ENCODE data around the gene NFIA. TPM values are rescaled to one million over a fixed set of nuclear protein-coding genes. Genes with fewer than 3 reads are reported as not detected.
A peak's percentile ranks its signal among the peaks of the same experiment; 100 is the strongest.

NFIA gene
- total and polyA plus RNA-seq, 5 donors = 15.9 to 127 (median 108) TPM

DNA sequence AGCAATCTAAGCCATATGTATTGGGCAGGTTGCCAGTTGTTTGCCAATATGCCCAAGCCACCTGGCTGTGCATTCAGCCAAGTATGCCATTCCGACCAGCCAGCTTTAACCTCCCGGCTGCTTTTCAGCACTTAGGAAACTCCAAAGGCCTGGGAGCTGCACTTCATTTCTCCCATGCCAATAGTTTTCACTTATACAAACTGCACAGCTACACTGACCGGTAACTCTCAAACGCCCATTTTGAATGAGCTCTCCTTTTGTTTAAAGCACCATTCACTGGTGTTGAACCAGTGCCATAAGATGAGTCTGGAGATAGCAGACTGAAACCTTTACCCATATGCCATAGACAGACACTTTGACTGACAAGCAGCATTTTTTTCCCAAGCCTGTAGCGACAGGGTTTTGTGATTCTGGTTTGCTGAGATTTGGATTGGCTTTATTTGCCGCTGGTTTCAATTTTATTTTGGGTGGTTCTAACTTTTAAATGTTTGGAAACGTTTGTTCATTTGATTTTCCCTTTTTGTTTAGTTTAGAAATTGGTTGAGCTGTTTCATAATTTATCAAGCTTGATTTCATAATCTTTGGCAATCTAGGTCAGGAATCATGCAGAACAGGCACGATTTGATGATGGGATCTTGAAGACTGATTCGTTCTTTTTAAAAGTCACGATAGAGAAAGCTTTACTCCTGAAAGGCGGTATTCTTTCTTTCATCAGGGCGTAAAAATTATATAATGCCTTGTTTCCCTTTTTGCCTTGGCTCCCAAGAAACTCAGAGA is 144.6 kb downstream of the NFIA start:
- Histone ChIP-seq H3K4me3 (ENCODE audit: low read length) (peak overlapping the region; percentile 22), H3K4me1 (ENCODE audit: control insufficient read depth, insufficient read depth, low read length) (peaks cover 6% of the 10 kb centered on the region), H3K27ac (ENCODE audit: low read length) (peak overlapping the region; percentile 64)

DNA sequence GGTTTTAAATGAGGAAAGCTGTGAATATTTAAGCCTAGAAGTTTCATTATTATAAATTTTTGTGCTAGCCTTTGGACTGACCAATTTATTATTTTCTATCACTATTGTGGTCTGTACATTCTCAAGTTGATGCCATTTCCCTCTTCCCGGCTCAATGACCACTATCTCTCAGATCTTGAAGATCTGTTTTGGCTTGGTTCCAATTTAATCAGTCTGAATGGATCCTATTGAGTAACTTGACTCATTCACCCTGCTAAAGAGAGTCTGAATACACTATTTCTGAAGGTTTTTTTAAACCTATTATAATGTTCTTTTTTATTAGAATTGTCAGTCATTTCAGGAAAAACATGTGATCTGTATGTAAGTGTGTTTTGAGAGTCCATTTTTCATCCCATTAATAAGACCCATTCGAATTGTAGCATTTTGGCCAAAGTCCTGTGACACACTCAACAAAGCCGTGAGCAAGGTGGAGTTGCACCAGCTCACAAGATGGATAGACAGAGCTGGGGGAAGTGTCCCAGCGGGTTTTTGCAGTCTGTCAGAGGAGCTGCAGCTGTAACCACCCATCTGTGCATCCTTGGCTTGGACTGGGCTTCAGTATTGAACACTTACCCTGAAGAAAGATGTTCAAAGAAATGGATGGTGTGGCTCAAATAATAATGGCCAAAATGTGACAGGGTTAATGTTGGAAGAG is 145.6 kb downstream of the NFIA start:
- H3K4me1 ChIP-seq (ENCODE audit: control insufficient read depth, insufficient read depth, low read length) = peaks cover 6% of the 10 kb centered on the region

More for the DNA sequence above, 144.6 kb downstream of the NFIA start:
- ATAC-seq = peak in 1 of 2 donors; percentile 18
- H3K27me3 ChIP-seq (ENCODE audit: control insufficient read depth, insufficient read depth) = no peaks in the 10 kb centered on the region
- no peak for DNase-seq
- intact Hi-C loops (cut with DNase I) = no loop called here
- no peaks in the 10 kb centered on the region for H3K9me3 ChIP-seq (ENCODE audit: control insufficient read depth, low read length)
- WGBS = 68% methylated on average over 12 of the region's 12 CpGs

DNA sequence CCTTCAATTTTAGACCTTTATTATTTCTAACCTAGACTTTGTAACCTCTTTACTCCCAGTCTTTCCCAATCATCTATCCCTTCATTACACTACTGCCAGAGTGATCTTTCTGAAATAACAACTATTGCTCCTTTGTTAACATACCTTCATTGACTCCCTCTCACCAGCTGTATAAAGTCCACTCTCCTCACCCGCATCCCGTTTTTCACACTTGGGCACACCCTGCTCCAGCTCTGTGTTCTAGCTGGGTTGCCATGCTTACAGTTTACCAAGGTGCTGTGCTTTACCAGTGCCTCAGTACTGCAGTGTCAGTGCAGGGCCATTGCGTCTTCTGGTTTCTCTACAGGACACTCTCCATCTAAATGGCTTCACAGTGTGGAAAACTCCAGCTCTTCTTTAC is 148.2 kb downstream of the NFIA start:
- ATAC-seq (peak in 1 of 2 donors; percentile 43), DNase-seq (no peak)
- WGBS = 64% methylated on average over 3 of the region's 3 CpGs
- no peaks in the 10 kb centered on the region for H3K27me3 ChIP-seq (ENCODE audit: control insufficient read depth, insufficient read depth)
- H3K4me3 ChIP-seq (ENCODE audit: low read length) = no peak overlapping the region
- H3K27ac ChIP-seq (ENCODE audit: low read length) = no peak overlapping the region
- peaks cover 9% of the 10 kb centered on the region for H3K4me1 ChIP-seq (ENCODE audit: control insufficient read depth, insufficient read depth, low read length)
- intact Hi-C loops (cut with DNase I) = loop anchor here in 1 of 4 donors (10.0 kb wide), 1 partner anchor 46 kb away; no protein-coding TSS in a partner anchor
- H3K9me3 ChIP-seq (ENCODE audit: control insufficient read depth, low read length) = no peaks in the 10 kb centered on the region

More for the DNA sequence above, 145.6 kb downstream of the NFIA start:
- ATAC-seq (no peak), DNase-seq (no peak)
- intact Hi-C loops (cut with DNase I) = no loop called here
- H3K27ac ChIP-seq (ENCODE audit: low read length) = no peak overlapping the region
- 84% methylated on average over 4 of the region's 4 CpGs for WGBS
- H3K27me3 ChIP-seq (ENCODE audit: control insufficient read depth, insufficient read depth) = no peaks in the 10 kb centered on the region
- no peaks in the 10 kb centered on the region for H3K9me3 ChIP-seq (ENCODE audit: control insufficient read depth, low read length)
- H3K4me3 ChIP-seq (ENCODE audit: low read length) = no peak overlapping the region

DNA sequence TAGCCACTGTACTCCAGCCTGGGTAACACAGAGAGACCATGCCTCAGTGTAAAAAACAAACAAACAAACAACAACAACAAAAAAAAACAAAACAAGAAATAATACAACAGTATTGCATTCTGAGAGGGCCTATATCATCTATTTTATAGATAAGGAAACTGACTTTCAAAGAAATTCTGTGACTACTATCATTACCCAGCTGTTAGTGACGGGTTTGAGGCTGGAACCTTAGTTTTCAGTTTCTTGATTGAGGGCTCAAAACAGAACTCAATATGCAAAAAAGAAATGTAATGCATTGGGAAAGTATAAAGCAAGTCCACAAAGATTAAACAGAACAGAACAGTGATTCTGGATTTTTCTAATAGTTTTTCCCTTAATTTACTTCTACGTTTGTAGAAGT is 149.4 kb downstream of the NFIA start:
- H3K4me1 ChIP-seq (ENCODE audit: control insufficient read depth, insufficient read depth, low read length) = peaks cover 7% of the 10 kb centered on the region
- intact Hi-C loops (cut with DNase I) = loop anchor here in 1 of 4 donors (10.0 kb wide), 1 partner anchor 47 kb away; no protein-coding TSS in a partner anchor
- H3K27me3 ChIP-seq (ENCODE audit: control insufficient read depth, insufficient read depth) = no peaks in the 10 kb centered on the region
- no peak for DNase-seq
- no peaks in the 10 kb centered on the region for H3K9me3 ChIP-seq (ENCODE audit: control insufficient read depth, low read length)
- H3K4me3 ChIP-seq (ENCODE audit: low read length) = no peak overlapping the region
- 89% methylated on average over 2 of the region's 2 CpGs for WGBS
- no peak overlapping the region for H3K27ac ChIP-seq (ENCODE audit: low read length)
- no peak for ATAC-seq

DNA sequence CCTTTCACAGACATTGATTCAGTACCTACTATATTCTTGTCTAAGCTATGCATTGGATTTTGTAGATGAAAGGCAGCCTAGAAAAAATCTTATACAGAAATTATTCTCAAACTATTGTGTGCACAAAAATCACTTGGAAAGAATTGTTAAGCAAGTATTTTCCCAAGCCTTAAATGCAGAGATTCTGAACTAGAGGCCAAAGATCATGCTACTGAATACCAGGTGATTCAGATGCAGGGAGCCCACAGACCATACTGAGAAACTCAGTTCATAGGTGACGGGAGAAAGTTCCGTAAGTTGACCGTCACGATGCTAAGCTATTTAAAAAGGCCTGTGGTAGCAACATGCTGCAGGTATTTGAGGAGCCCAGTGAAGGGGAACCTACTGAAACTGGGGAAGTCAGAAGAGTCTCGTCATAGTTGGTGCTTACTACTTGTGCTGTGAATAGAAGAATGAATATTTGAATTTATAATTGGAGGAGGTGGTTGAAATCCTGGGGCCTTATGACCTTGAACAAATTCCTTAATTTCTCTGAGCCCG is 150.8 kb downstream of the NFIA start:
- Histone ChIP-seq H3K4me3 (ENCODE audit: low read length) (no peak overlapping the region), H3K27ac (ENCODE audit: low read length) (no peak overlapping the region), H3K4me1 (ENCODE audit: control insufficient read depth, insufficient read depth, low read length) (peaks cover 5% of the 10 kb centered on the region), H3K27me3 (ENCODE audit: control insufficient read depth, insufficient read depth) (no peaks in the 10 kb centered on the region), H3K9me3 (ENCODE audit: control insufficient read depth, low read length) (no peaks in the 10 kb centered on the region)
- DNase-seq (no peak), ATAC-seq (no peak)
- intact Hi-C loops (cut with DNase I) = loop anchor here in 1 of 4 donors (10.0 kb wide), 1 partner anchor 48 kb away; no protein-coding TSS in a partner anchor
- WGBS = 90% methylated on average over 6 of the region's 6 CpGs

DNA sequence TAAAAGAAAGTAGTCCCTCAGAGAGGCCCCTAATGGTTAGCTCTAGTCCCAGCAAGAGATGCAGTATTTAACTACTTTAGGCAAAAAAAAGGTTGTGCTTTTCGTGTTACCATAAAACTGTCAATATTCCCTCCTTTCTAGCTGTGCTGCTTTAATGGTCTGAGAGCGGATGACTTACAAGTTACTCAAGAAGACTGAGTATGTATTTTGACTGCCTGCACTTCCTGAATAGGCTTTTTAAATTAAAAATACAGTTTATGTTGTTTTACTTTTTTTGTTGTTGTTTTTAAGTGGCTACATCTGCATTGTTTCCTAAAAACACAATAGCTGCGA is 152.2 kb downstream of the NFIA start:
- no peaks in the 10 kb centered on the region for H3K9me3 ChIP-seq (ENCODE audit: control insufficient read depth, low read length)
- H3K27ac ChIP-seq (ENCODE audit: low read length) = no peak overlapping the region
- intact Hi-C loops (cut with DNase I) = loop anchor here in 1 of 4 donors (10.0 kb wide), 1 partner anchor 50 kb away; no protein-coding TSS in a partner anchor
- H3K4me1 ChIP-seq (ENCODE audit: control insufficient read depth, insufficient read depth, low read length) = peaks cover 8% of the 10 kb centered on the region
- H3K27me3 ChIP-seq (ENCODE audit: control insufficient read depth, insufficient read depth) = no peaks in the 10 kb centered on the region
- DNase-seq (no peak), ATAC-seq (no peak)
- no peak overlapping the region for H3K4me3 ChIP-seq (ENCODE audit: low read length)
- WGBS = 85% methylated on average over 3 of the region's 3 CpGs

DNA sequence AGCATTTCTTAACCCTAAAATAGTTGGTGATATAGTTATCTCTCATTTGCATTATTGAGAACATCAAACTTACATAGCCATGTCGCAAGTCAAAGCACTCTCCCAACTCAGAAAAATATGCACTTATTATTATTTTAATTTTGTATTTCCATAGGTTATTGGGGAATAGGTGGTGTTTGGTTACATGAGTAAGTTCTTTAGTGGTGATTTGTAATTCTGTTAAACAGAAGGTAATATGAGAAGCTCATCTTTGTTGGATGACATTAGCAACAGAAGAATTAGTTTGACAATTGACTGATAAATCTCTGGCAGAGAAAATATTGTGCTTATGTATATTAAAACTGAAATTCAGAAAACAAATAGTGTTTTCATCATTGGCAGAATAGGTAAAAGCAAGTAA is 154.8 kb downstream of the NFIA start:
- H3K4me1 ChIP-seq (ENCODE audit: control insufficient read depth, insufficient read depth, low read length) = peaks cover 8% of the 10 kb centered on the region
- DNase-seq (no peak), ATAC-seq (no peak)
- no peak overlapping the region for H3K27ac ChIP-seq (ENCODE audit: low read length)
- no peak overlapping the region for H3K4me3 ChIP-seq (ENCODE audit: low read length)
- WGBS = 96% methylated on average over 1 of the region's 1 CpG
- H3K9me3 ChIP-seq (ENCODE audit: control insufficient read depth, low read length) = no peaks in the 10 kb centered on the region
- no peaks in the 10 kb centered on the region for H3K27me3 ChIP-seq (ENCODE audit: control insufficient read depth, insufficient read depth)
- intact Hi-C loops (cut with DNase I) = loop anchor here in 1 of 4 donors (10.0 kb wide), 1 partner anchor 52 kb away; no protein-coding TSS in a partner anchor

DNA sequence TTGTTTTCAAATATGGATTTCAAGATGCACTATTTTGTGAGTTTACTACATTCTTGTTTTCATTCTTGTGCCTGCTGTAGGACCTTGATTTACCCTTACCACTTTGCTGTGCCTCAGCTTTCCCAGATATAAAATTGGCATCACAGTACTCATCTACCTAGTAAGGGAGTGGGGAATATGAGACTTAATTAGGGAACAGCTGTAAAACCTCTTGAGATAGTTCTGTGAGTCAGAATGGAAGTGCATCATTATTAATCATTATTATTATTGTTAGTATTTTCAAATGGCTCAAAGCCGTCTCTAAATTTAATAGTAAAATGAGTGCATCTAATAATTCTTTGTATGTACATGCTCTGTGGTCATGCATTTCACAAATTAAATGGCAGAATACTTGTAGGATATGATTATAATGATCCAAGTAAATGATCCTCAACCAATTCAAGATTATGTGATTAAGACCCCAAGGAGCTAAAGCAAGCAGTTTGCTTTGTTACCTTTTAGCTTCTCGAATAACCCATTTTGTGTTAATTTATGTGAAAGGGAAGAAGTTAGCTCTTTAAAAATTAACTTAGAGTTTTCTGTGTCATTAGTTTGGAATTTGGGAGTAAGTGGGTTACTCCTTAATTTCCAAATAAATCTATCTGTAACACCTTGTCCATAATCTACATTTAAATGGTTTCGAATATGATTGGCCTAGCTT is 155.4 kb downstream of the NFIA start:
- no peak overlapping the region for H3K4me3 ChIP-seq (ENCODE audit: low read length)
- WGBS = 93% methylated on average over 3 of the region's 3 CpGs

DNA sequence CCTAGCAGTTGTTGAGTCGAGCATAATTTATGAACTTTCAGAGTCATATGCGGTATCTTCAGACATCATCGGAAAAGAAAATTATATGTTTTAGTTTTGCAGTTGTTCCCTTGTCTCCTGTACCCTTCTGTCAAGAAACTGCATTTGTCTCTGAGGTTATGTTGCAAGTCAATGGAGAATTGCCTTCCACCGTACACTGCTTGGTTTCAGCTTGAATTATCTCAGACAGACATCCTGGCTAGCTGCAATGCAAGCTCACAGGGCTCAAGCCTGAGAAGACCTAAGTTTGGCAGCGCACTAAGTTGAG is 156.0 kb downstream of the NFIA start:
- WGBS = 85% methylated on average over 5 of the region's 5 CpGs
- H3K9me3 ChIP-seq (ENCODE audit: control insufficient read depth, low read length) = no peaks in the 10 kb centered on the region
- intact Hi-C loops (cut with DNase I) = loop anchor here in 1 of 4 donors (10.0 kb wide), 1 partner anchor 54 kb away; no protein-coding TSS in a partner anchor
- H3K27ac ChIP-seq (ENCODE audit: low read length) = peak overlapping the region; percentile 38
- no peaks in the 10 kb centered on the region for H3K27me3 ChIP-seq (ENCODE audit: control insufficient read depth, insufficient read depth)
- no peak overlapping the region for H3K4me3 ChIP-seq (ENCODE audit: low read length)
- DNase-seq (no peak), ATAC-seq (peak in 1 of 2 donors; percentile 28)
- H3K4me1 ChIP-seq (ENCODE audit: control insufficient read depth, insufficient read depth, low read length) = peaks cover 6% of the 10 kb centered on the region

More for the DNA sequence above, 155.4 kb downstream of the NFIA start:
- no peaks in the 10 kb centered on the region for H3K27me3 ChIP-seq (ENCODE audit: control insufficient read depth, insufficient read depth)
- intact Hi-C loops (cut with DNase I) = loop anchor here in 1 of 4 donors (10.0 kb wide), 1 partner anchor 53 kb away; no protein-coding TSS in a partner anchor
- ATAC-seq = no peak
- H3K9me3 ChIP-seq (ENCODE audit: control insufficient read depth, low read length) = no peaks in the 10 kb centered on the region
- peaks cover 9% of the 10 kb centered on the region for H3K4me1 ChIP-seq (ENCODE audit: control insufficient read depth, insufficient read depth, low read length)
- DNase-seq = no peak
- H3K27ac ChIP-seq (ENCODE audit: low read length) = no peak overlapping the region

DNA sequence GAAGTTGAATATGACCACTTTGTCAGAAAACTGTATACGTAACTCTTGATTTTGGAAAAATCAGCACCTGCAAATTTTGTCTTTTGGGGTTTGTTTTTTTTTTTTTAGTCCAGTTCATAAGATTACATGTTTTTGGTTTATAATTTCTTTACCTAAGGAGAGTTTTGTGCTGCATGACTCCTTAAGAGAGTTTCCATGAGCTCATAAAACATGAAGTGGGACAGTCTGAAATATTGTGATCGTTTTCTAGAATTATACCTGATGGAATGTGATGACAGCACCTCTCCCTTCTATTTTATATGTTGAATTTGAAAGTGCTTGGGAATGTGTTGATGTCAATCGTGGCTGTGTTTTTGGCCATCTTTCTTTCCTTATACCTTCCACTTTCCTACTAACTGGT is 158.5 kb downstream of the NFIA start:
- Histone ChIP-seq H3K27ac (ENCODE audit: low read length) (no peak overlapping the region), H3K9me3 (ENCODE audit: control insufficient read depth, low read length) (no peaks in the 10 kb centered on the region), H3K4me1 (ENCODE audit: control insufficient read depth, insufficient read depth, low read length) (peaks cover 6% of the 10 kb centered on the region), H3K4me3 (ENCODE audit: low read length) (peak overlapping the region; percentile 21), H3K27me3 (ENCODE audit: control insufficient read depth, insufficient read depth) (no peaks in the 10 kb centered on the region)
- intact Hi-C loops (cut with DNase I) = loop anchor here in 1 of 4 donors (10.0 kb wide), 1 partner anchor 46 kb away; no protein-coding TSS in a partner anchor
- WGBS = 59% methylated on average over 3 of the region's 3 CpGs
- ATAC-seq (no peak), DNase-seq (no peak)

Measured in right cardiac atrium (tissue), 5 donors.